Measurements from ENCODE around the gene ZMYND19.
A peak's percentile ranks its signal among the peaks of the same experiment; 100 is the strongest.
"Not testable (repeated sequence)": the region's sequence is repeated elsewhere in the genome, so short reads cannot be mapped to it uniquely, and the experiment has no call there.

The ZMYND19 gene

GRCh38 chr9:137589441-137590122 is 730 bp downstream of the ZMYND19 start:
- no peak for DNase-seq (ENCODE audit: extremely low read depth in 1 of 2, low read depth in 1 of 2)

DNA sequence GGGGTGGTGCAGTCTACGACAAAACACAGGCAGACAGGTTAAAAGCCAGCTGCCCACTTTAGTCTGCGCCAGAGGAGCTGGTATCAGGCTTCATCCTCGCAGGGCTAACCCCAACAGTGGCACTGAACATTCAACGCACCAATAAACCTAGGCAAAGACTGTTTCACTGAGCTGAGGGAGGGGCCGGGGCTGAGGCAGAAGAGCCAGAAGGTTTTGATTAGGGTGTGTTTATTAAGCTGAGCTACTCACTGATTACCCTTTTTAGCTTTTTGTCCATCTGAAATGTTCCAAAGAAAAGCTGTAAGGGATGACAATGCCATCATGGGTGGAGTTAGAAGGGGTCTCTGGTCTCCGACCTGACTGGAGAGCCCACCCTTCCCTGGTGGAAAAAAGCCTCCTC is 1.4 kb downstream of the ZMYND19 start:
- no peak for DNase-seq (ENCODE audit: extremely low read depth in 1 of 2, low read depth in 1 of 2)

DNA sequence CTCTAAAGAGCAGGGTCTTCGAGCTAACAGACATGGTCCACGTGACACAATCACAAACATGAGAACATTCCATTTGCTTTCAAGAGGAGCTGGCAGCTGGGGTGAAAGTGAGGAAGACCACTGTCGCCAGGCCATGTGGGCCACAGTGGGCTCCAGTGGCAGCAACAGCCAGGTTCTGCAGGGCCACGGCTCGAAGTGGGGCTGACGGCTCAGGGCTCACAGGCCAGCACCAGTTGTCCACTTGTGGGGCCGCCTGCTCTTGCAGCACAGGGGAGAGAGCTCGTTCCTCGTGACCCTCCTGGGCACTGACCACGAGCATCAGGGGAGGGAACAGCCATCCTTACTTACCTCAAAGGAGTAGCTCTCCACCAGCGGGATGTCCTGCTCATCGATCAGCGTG is 2.0 kb downstream of the ZMYND19 start:
- no peak for DNase-seq (ENCODE audit: extremely low read depth in 1 of 2, low read depth in 1 of 2)

DNA sequence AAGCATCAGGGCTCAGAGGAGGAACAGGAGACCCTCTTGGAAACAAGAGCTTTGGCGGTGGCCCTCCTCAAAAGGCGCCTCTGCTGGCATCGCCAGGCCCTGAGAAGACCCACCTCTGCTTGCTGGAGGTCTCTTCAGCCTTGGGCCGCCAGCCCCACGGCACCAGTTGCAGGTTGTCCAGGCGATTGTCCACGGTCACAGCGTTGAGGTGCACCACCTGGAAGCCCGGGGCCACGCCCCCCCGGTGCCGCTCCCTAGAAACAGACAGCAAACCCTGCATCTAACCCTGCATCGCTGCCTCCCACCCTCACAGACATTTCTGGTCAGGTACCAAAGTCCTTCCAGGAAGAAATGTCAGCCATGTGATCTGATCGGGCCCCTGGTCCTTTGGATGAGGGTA is 3.5 kb downstream of the ZMYND19 start:
- no peak for DNase-seq (ENCODE audit: extremely low read depth in 1 of 2, low read depth in 1 of 2)

DNA sequence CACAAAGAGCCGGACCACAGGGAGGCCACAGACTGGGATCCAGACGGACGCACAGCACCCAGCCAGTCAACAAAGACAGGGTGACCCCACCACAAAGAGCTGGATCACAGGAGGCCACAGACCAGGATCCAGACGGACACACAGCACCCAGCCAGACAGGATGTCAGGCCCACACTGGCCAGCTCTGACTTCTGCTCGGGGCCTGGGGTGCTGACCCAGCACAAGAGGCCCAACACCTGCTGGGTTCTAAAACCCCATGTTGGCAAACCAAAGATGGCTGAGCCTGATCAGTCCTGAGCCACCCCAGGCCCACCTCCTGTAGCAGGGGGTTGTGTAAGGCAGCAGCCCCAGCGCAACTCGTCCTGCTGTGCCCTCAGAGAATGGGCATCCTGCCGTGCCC is 6.4 kb downstream of the ZMYND19 start:
- DNase-seq (ENCODE audit: extremely low read depth in 1 of 2, low read depth in 1 of 2), result no peak

DNA sequence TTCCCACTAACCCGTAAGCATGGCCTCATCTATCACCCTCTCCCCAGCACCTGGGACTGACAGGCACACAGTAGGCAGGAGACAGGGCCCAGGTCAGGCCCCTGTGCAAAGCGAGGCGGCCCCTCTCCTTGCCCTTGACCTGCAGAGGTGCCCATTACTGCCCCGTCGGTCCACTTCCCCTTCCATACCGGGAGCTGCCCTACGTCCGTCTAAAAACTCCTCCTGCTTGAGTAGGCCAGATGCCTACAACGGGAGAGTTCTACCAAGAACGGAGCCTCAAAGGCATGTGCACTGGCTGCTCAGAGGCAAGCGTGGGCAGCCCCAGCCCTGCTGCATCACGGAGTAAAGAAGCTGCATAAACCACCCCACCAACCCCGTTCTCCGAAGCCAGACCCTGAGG is 7.0 kb downstream of the ZMYND19 start:
- no peak for DNase-seq (ENCODE audit: extremely low read depth in 1 of 2, low read depth in 1 of 2)

- no peak for DNase-seq (ENCODE audit: extremely low read depth in 1 of 2, low read depth in 1 of 2)
Measured at GRCh38 chr9:137582286-137582860, 7.9 kb downstream of the ZMYND19 start.

DNA sequence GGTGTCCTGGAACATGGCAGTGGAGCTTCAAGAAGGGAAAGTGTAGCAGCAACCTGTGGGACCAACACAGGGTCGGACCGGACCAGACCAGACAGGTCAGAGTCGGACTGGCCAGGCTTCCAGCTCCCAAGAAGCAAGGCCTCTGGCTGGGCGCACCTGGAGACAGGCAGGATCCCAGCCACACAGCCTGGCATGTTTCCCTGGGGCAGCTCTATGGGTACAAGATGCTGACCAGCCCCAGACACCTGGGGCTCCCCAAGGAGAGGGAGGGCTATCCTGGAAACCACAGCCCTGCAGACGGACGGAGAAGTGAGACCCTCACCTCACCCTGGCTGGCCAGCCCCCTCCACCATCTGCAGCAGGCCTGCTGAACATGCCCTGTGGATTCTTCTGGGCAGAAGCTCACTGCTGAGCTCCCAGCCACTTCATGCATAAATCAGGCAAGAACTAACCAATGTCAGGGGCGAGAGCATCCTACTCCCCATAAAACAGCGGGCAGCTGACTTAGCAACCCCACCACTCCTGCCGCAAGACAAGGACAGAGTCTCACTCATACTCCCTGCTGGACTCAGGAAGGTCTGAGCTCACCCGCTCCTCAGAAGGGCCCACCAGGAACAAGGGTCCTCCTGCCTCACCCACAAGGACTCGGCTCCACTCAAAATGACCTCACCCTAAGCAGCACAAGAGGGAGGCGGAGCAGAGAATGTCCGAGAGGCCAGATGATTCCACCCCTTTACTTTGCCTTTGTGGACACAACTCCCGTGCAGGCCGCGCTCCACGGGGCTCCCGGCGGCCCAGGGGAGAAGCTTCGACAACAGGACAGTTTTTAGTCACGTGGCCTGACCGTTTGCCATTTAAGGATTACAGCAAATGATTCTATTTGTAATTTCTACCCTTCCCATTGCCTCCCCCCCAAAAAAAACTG is 8.7 kb downstream of the ZMYND19 start:
- DNase-seq (ENCODE audit: extremely low read depth in 1 of 2, low read depth in 1 of 2), result no peak

GRCh38 chr9:137580954-137581322 is 9.4 kb downstream of the ZMYND19 start:
- DNase-seq (ENCODE audit: extremely low read depth in 1 of 2, low read depth in 1 of 2), result no peak

- no peak for DNase-seq (ENCODE audit: extremely low read depth in 1 of 2, low read depth in 1 of 2)
Measured at GRCh38 chr9:137580209-137580953, 9.9 kb downstream of the ZMYND19 start.

- DNase-seq (ENCODE audit: extremely low read depth in 1 of 2, low read depth in 1 of 2), result no peak
Measured at GRCh38 chr9:137579259-137579604, 11.1 kb downstream of the ZMYND19 start.

- DNase-seq (ENCODE audit: extremely low read depth in 1 of 2, low read depth in 1 of 2), result peak; percentile 81 to 97
Measured at GRCh38 chr9:137578518-137579258, 11.6 kb downstream of the ZMYND19 start, which contains the start of gene DPH7. TSS of gene DPH7 (minus strand) at chr9:137578925. CDS start at chr9:137578777, 148 bp downstream.

DNA sequence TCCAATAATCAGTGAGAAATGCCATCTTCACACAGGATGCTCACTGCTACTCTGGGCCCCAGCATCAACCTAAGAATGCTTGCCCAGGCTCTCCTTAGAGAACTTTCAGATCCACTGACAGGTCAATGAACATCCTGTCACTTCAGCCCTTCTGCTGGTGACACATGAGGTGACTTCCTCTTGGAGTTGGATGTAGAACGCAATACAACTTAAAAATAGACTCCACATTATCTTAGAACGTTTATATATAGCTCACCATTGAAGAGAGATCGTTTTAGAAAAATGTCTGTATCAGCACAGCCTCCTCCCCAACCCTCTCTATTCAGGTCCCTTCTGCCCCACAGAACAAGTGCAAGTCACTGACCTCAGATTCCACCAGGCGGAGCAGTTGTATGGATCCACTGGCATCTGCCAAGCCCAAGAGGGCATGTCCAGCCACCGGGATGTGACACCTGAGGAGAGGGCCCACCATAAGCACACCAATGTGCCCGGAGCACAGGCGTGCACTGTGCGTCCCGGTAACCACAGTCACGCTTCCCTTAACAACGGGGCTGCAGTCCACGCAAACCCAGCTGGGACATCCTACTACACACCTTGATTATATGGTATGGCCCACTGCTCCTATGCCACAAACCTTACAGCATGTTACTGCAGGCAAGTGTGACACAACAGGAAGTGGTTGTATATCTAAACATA is 14.4 kb downstream of the ZMYND19 start:
- DNase-seq (ENCODE audit: extremely low read depth in 1 of 2, low read depth in 1 of 2), result no peak

GRCh38 chr9:137575364-137575715 is 15.0 kb downstream of the ZMYND19 start:
- DNase-seq (ENCODE audit: extremely low read depth in 1 of 2, low read depth in 1 of 2), result no peak

DNA sequence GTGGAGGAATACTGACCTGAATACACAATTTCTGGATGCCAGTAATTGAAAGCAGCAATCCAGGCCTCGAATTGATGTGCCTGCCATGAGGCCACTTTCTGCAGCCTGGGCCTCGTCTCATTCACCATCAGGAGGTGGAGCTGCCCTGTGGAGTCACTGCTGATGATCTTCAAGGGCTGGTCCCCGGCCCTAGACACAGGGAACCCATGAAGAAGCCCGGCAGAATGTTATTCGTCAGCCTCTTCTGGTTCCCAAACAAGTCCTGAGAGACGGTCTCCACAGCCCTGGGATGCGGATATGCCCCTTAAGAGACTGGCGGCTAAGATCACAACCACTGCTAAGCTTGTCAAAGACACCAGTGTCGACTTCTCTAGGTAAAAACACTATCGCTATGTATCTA is 16.1 kb downstream of the ZMYND19 start:
- DNase-seq (ENCODE audit: extremely low read depth in 1 of 2, low read depth in 1 of 2), result no peak

GRCh38 chr9:137570566-137570965 is 19.7 kb downstream of the ZMYND19 start:
- DNase-seq (ENCODE audit: extremely low read depth in 1 of 2, low read depth in 1 of 2), result no peak

DNA sequence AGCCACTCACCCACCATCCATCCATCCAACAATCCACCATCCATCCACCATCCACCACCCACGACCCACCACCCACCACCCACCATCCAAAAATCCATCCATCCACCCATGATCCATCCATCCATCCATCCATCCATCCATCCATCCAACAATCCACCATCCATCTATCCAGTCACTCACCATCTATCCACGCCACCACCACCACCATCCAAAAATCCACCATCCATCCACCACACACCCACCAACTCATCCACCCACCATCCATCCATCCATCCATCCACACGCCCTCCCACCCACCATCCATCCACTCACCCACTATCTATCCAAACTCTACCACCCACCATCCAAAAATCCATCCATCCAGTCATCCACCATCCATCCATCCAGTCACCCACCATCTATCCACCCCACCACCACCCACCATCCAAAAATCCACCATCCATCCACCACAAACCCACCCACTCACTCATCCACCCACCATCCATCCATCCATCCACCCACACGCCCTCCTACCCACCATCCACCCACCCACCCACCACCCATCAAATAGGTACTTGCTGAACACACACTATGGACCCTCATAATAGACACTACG is 20.6 kb downstream of the ZMYND19 start:
- no peak for DNase-seq (ENCODE audit: extremely low read depth in 1 of 2, low read depth in 1 of 2)

DNA sequence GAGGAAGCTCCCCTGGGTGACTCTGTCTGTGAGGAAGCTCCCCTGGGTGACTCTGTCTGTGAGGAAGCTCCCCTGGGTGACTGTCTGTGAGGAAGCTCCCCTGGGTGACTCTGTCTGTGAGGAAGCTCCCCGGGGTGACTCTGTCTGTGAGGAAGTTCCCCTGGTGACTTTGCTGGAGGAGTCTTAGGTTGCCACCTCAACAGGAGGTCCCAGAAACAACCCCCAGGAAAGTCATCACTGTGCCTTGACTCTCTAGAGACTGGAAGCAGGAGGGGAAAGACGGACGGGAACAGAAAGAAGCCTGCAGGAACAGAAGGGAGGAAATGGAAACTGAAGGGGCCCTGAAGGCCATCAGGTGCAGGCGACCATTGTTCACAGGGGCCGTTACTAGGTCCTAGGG is 21.9 kb downstream of the ZMYND19 start:
- DNase-seq (ENCODE audit: extremely low read depth in 1 of 2, low read depth in 1 of 2), result not testable (repeated sequence)

DNA sequence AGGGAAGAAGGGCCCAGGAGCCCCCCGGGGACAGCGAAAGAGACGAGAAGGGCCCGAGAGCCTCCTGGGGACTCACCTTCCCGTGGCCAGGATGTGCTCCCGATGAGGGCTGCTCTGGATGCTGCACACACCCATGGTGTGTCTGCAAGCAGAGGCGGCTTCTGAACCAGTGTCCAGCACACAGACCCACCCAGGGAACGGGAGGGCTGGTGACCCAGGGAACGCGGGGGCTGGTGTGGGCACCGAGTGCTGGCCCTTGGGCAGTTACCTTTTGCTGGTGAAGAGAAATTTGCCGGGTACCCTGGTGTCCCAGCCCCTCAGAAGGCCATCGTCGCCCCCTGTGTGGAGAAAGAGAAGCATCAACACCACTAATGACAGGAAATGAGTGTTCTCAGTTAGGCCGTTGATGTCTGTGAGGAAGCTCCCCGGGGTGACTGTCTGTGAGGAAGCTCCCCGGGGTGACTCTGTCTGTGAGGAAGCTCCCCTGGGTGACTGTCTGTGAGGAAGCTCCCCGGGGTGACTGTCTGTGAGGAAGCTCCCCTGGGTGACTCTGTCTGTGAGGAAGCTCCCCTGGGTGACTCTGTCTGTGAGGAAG is 25.4 kb downstream of the ZMYND19 start:
- no peak for DNase-seq (ENCODE audit: extremely low read depth in 1 of 2, low read depth in 1 of 2)

Measured in activated CD8-positive, alpha-beta memory T cell treated with anti-CD3 and anti-CD28 coated beads for 1 hour (primary cell).